ENCODE measurements around the gene JAKMIP2.

- TF ChIP-seq CTCF (IDR thresholded peaks at IDR 0.05): no peak
- TF ChIP-seq POLR2A (IDR thresholded peaks at IDR 0.05): no peak
Observed at GRCh38 chr5:147804334-147804733, 21.8 kb upstream of the JAKMIP2 start.
